Measurements from ENCODE around the gene CFAP70.
"Not testable (repeated sequence)": the region's sequence is repeated elsewhere in the genome, so short reads cannot be mapped to it uniquely, and the experiment has no call there.

Gene CFAP70

DNA sequence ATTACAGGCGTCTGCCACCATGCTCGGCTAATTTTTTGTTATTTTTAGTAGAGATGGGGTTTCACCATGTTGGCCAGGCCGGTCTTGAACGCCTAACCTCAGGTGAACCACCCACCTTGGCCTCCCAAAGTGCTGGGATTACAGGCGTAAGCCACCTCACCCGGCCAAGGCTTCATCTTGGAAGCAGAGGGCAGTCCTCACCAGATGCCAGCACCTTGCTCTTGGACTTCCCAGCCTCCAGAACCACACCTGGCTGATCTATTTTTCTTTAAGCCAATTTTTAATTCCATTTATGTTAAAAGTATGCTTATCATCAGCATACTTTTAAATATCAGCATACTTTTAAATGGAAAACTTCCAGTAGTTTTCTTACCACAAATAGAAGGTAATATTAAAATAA lies 43.0 kb upstream of the CFAP70 start:
- no peak overlapping the region for H3K27ac ChIP-seq
- ChIA-PET POLR2A (ENCODE audit: low non-redundant PET) (no interaction called here), CTCF (interaction anchor here (0.6 kb wide), 1 partner anchor 10 kb away, joined by 3 read pairs; no protein-coding TSS in a partner anchor)
- DNase-seq (ENCODE audit: low spot score), result no peak
- TF ChIP-seq, protein P1, sequence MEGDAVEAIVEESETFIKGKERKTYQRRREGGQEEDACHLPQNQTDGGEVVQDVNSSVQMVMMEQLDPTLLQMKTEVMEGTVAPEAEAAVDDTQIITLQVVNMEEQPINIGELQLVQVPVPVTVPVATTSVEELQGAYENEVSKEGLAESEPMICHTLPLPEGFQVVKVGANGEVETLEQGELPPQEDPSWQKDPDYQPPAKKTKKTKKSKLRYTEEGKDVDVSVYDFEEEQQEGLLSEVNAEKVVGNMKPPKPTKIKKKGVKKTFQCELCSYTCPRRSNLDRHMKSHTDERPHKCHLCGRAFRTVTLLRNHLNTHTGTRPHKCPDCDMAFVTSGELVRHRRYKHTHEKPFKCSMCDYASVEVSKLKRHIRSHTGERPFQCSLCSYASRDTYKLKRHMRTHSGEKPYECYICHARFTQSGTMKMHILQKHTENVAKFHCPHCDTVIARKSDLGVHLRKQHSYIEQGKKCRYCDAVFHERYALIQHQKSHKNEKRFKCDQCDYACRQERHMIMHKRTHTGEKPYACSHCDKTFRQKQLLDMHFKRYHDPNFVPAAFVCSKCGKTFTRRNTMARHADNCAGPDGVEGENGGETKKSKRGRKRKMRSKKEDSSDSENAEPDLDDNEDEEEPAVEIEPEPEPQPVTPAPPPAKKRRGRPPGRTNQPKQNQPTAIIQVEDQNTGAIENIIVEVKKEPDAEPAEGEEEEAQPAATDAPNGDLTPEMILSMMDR (conservative IDR thresholded peaks at IDR 0.05; ENCODE audit: low read depth), result no peak

DNA sequence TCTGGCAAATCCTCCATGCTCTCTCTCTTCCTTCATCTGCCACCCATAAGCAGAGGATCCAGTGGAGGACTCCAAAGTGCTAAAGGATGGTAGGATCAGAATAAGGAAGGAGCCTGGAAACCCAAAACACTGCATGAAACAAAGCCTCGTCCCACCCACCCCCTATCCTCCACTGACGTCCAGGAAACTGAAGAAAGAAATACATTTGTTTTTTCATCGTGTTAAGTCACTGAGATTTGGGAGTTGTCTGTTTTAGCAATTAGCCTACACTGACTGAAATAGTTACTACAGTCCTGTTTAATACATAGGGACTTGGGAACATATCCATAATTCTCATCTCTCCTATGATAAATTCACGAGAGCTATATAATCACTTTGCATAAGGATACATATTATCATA lies 40.4 kb upstream of the CFAP70 start:
- ChIA-PET CTCF (no interaction called here), POLR2A (ENCODE audit: low non-redundant PET) (no interaction called here)
- H3K27ac ChIP-seq, result no peak overlapping the region
- DNase-seq (ENCODE audit: low spot score), result no peak
- TF ChIP-seq, protein P1 (conservative IDR thresholded peaks at IDR 0.05; ENCODE audit: low read depth), result no peak

DNA sequence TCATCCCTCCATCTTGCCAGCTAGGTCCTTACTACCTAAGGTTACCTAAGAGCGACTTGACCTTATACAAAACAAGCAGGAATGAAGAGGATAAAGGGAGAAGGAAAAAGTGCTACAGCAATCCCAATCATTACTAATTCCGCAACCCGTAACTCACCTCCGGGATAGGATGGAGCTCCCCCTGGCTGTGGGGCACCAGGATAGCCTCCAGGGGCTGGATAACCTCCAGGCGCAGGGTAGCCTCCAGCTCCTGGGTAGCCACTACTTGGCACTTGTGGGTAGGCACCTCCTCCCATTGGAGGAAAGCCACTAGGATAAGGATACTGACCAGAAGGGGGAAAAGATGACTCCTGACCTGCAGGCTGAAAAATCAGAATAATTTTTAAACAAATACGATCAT lies 39.4 kb upstream of the CFAP70 start:
- DNase-seq (ENCODE audit: low spot score), result peak; percentile 13
- no peak overlapping the region for H3K27ac ChIP-seq
- ChIA-PET POLR2A (ENCODE audit: low non-redundant PET) (no interaction called here), CTCF (interaction anchor here (1.1 kb wide), 1 partner anchor 12 kb away, joined by 3 read pairs; no protein-coding TSS in a partner anchor)
- TF ChIP-seq, protein P1 (conservative IDR thresholded peaks at IDR 0.05; ENCODE audit: low read depth), result no peak

DNA sequence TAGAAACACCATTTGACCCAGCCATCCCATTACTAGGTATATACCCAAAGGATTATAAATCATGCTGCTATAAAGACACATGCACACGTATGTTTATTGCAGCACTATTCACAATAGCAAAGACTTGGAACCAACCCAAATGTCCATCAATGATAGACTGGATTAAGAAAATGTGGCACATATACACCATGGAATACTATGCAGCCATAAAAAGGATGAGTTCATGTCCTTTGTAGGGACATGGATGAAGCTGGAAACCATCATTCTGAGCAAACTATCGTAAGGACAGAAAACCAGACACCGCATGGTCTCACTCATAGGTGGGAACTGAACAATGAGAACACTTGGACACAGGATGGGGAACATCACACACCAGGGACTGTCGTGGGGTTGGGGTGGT lies 35.7 kb upstream of the CFAP70 start:
- POLR2A ChIA-PET (ENCODE audit: low non-redundant PET); CTCF ChIA-PET; DNase-seq (ENCODE audit: low spot score); H3K27ac ChIP-seq: not testable (repeated sequence)

DNA sequence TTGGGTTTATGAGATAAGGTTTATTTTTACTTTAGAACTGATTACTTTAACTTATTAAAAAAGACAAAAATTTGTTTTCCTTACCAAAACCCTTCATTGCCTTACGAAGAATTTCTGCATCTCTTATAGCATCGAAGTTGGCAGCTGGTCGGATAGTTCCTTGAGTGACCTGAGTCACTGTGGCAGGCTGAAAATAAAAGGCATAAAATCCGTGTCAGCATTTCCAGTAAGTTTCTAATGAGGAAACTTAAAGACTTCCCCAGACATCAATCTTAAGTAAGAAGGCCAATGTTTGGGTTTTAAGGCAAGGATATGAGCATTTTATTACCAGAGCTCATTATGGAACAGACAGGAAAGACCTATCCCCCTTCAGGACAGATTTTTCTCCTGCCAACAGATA lies 29.6 kb upstream of the CFAP70 start:
- ChIA-PET CTCF (interaction anchor here (0.6 to 0.7 kb wide), 2 partner anchors 18 to 125 kb away, joined by 3 to 4 read pairs; no protein-coding TSS in a partner anchor), POLR2A (ENCODE audit: low non-redundant PET) (no interaction called here)
- H3K27ac ChIP-seq, result no peak overlapping the region
- TF ChIP-seq, protein P1 (conservative IDR thresholded peaks at IDR 0.05; ENCODE audit: low read depth), result no peak
- DNase-seq (ENCODE audit: low spot score), result no peak

DNA sequence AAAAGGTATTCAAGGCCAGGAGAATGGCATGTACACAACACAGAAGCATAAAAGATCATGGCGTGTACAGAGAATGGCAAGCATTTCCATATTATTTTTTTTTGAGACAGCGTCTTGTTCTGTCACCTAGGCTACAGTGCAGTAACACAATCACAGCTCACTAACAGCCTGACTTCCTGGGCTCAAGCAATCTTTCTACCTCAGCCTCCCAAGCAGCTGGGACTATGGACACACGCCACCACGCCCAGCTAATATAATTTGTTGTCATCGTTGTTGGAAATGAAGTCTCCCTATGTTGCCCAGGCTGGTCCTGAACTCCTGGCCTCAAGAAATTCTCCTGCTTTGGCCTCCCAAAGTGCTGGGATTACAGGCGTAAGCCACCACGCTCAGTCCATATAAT lies 27.9 kb upstream of the CFAP70 start:
- no peak overlapping the region for H3K27ac ChIP-seq
- CTCF ChIA-PET, result interaction anchor here (1.2 kb wide), 1 partner anchor 11 kb away, joined by 3 read pairs; no protein-coding TSS in a partner anchor
- DNase-seq (ENCODE audit: low spot score), result no peak
- TF ChIP-seq, protein P1 (conservative IDR thresholded peaks at IDR 0.05; ENCODE audit: low read depth), result no peak
- POLR2A ChIA-PET (ENCODE audit: low non-redundant PET), result interaction anchor here (0.6 kb wide), 1 partner anchor 242 kb away, joined by 4 read pairs; no protein-coding TSS in a partner anchor

DNA sequence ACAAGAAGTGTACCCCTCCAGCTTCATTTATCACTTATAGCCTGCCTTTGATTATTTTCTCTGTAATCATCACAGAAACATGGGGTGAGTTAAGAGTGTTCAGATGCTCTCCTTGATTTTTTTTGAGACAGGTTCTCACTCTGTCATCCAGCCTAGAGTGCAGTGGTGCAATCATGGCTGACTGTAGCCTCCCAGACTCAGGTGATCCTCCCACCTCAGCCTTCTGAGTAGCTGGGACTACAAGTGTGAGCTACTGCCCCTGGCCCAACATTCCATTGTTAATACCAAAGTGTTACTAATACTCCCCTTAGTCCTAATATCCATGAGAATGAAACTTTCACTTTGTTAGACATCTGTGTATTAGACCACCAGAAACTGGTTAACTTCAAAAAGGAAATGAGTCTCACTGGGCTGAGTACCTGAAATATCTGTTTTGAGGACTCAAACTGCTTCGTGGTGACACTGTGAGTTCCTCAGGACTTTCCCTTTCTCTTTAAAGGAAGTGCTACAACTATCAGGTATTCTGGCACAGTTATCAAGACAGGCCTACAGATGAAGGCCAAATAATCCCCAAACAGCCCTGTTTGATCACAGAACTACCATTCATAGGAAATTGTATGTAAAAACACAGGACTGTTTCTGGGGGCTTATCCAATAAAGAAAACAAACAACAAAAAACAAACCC lies 20.5 kb upstream of the CFAP70 start:
- DNase-seq (ENCODE audit: low spot score), result no peak
- POLR2A ChIA-PET (ENCODE audit: low non-redundant PET), result no interaction called here
- CTCF ChIA-PET, result interaction anchor here (0.5 to 1.2 kb wide), 4 partner anchors 16 to 127 kb away, joined by 3 to 7 read pairs (median 4); no protein-coding TSS in a partner anchor
- H3K27ac ChIP-seq, result no peak overlapping the region
- TF ChIP-seq, protein P1 (conservative IDR thresholded peaks at IDR 0.05; ENCODE audit: low read depth), result no peak

Data from RWPE1 (cell line).